HL-60 (cell line): Measurements from ENCODE around the gene BSG.

Experiments
- GABPA ChIP-seq: IDR thresholded peaks from 2 replicates; pipeline ENCODE4 v1.6.1; 2012; ENCODE audit warnings: low read depth
- TF ChIP-seq, protein P1 (sequence below): IDR thresholded peaks from one replicate; pipeline ENCODE4 v1.5.1; 2011; ENCODE audit warnings: low read length, control low read depth, inconsistent platforms; ENCODE audit not compliant: insufficient read depth

DNA sequence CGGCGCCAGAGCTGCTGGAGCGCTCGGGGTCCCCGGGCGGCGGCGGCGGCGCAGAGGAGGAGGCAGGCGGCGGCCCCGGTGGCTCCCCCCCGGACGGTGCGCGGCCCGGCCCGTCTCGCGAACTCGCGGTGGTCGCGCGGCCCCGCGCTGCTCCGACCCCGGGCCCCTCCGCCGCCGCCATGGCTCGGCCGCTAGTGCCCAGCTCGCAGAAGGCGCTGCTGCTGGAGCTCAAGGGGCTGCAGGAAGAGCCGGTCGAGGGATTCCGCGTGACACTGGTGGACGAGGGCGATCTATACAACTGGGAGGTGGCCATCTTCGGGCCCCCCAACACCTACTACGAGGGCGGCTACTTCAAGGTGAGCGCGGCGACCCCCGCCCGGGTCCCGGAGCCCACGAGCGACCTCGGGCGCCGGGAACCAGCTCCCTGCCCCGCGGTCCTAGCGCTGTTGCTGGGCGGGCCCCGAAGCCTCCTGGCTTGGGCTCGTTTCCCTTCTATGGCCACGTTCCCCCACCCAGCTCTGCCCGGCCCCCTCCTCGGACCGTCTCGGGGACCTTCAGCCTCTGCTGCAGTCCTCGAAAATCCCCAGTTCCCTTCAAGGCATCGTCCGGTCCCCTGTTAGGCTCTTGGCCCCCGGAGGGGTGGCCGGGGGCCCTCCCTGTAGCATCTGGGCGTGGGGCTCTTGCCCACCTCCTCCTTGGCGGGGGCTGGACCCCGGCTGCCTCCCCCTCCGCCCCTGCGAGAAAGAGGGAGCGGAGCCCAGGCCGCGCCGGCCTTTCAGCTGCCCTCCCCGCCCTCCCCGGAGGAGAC lies 40.4 kb upstream of the BSG start, which contains the start of gene CDC34:
- TF ChIP-seq GABPA = no peak
- TF ChIP-seq, protein P1, sequence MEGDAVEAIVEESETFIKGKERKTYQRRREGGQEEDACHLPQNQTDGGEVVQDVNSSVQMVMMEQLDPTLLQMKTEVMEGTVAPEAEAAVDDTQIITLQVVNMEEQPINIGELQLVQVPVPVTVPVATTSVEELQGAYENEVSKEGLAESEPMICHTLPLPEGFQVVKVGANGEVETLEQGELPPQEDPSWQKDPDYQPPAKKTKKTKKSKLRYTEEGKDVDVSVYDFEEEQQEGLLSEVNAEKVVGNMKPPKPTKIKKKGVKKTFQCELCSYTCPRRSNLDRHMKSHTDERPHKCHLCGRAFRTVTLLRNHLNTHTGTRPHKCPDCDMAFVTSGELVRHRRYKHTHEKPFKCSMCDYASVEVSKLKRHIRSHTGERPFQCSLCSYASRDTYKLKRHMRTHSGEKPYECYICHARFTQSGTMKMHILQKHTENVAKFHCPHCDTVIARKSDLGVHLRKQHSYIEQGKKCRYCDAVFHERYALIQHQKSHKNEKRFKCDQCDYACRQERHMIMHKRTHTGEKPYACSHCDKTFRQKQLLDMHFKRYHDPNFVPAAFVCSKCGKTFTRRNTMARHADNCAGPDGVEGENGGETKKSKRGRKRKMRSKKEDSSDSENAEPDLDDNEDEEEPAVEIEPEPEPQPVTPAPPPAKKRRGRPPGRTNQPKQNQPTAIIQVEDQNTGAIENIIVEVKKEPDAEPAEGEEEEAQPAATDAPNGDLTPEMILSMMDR = no peak
